ENCODE data around the gene PPP6R2. TPM values are rescaled to one million over a fixed set of nuclear protein-coding genes. Genes with fewer than 3 reads are reported as not detected.
A peak's percentile ranks its signal among the peaks of the same experiment; 100 is the strongest.

PPP6R2 gene
- total and polyA plus RNA-seq, 9 of the 15 experiments (the other 6 are each of a cell fraction or from before 2014, with no cell fraction given) = 0.32 to 39.8 (median 21.4) TPM

GRCh38 chr22:50338042-50338573 is 5.0 kb upstream of the PPP6R2 start:
- Histone ChIP-seq H4K20me1 (replicated peaks; ENCODE audit: control insufficient read depth, insufficient read depth, low read length) (no peaks in the 10 kb centered on the region; the same call in 1 of the 2 replicates), H2AFZ (ENCODE audit: low read depth, low read length) (no peak overlapping the region), H3K4me2 (ENCODE audit: insufficient read depth, low read length) (0 out of 2 replicates have a peak overlapping the region, but pooled peaks have one; percentile 0), H3K79me2 (ENCODE audit: control insufficient read depth, insufficient read depth, low read length) (peaks cover 47% of the 10 kb centered on the region), H3K27me3 (ENCODE audit: control insufficient read depth in 2 of 2, insufficient read depth in 2 of 2, low read length in 2 of 2) (no peaks in the 10 kb centered on the region), H3K9me3 (replicated peaks; ENCODE audit: control insufficient read depth, insufficient read depth, low read depth, low read length) (0 out of 2 replicates have a peak, but pooled peaks cover 2% of the 10 kb centered on the region), H3K36me3 (ENCODE audit: control insufficient read depth, insufficient read depth, low read length) (peaks cover 5% of the 10 kb centered on the region; the same call in 1 of the 3 replicates), H3K4me1 (replicated peaks in 1 of 2; ENCODE audit: control insufficient read depth in 2 of 2, insufficient read depth in 2 of 2, low read length in 2 of 2) (peaks cover 3 to 47% of the 10 kb centered on the region in 2 experiments; a peak in 4 of 5 replicates), H3K9ac (ENCODE audit: insufficient read depth in 1 of 2, low read depth in 2 of 2, low read length in 2 of 2) (no peak overlapping the region), H3K27ac (ENCODE audit: extremely low read depth, low read depth, low read length) (peak overlapping the region; percentile 17; the same call in 1 of the 3 replicates), H3K4me3 (no peak overlapping the region), H3K9me1 (ENCODE audit: control insufficient read depth, insufficient read depth, low read length) (peaks cover 4% of the 10 kb centered on the region)
- DNase-seq (ENCODE audit: extremely low read depth in 1 of 4, low spot score in 3 of 4) (no peak), FAIRE-seq (peak; percentile 44), ATAC-seq (no peak)
- 100% methylated on average over 3 of the region's 5 CpGs for WGBS (ENCODE audit: insufficient coverage, low coverage, missing lambda C conversion rate)
- no peak for TF ChIP-seq MTA1 (IDR thresholded peaks at IDR 0.05; ENCODE audit: borderline replicate concordance)
- no peak for TF ChIP-seq RFX7 (CRISPR knock-in tag; IDR thresholded peaks at IDR 0.05)
- TF ChIP-seq, protein P1, sequence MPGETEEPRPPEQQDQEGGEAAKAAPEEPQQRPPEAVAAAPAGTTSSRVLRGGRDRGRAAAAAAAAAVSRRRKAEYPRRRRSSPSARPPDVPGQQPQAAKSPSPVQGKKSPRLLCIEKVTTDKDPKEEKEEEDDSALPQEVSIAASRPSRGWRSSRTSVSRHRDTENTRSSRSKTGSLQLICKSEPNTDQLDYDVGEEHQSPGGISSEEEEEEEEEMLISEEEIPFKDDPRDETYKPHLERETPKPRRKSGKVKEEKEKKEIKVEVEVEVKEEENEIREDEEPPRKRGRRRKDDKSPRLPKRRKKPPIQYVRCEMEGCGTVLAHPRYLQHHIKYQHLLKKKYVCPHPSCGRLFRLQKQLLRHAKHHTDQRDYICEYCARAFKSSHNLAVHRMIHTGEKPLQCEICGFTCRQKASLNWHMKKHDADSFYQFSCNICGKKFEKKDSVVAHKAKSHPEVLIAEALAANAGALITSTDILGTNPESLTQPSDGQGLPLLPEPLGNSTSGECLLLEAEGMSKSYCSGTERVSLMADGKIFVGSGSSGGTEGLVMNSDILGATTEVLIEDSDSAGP (CRISPR knock-in tag; IDR thresholded peaks at IDR 0.05) = 0 out of 2 replicates have a peak, but pooled peaks have one; percentile 11
- 0 out of 2 replicates have a peak, but pooled peaks have one; percentile 27 for TF ChIP-seq NR2C2 (CRISPR knock-in tag; IDR thresholded peaks at IDR 0.05)
- no peak for TF ChIP-seq NR2C2 (tag; IDR thresholded peaks at IDR 0.05)
- TF ChIP-seq E2F4 (CRISPR knock-in tag; IDR thresholded peaks at IDR 0.05; ENCODE audit: low read depth) = peak; percentile 40; the same call in 1 of the 2 replicates
- intact Hi-C loops (cut with micrococcal nuclease) = no loop called here
- ChIA-PET CTCF (ENCODE audit: low intra/inter-chr PET ratio) (no interaction called here), POLR2A (no interaction called here)
- no TSS peak for BruUV-seq (replicated peaks)
- in situ Hi-C loops (cut with MboI) = no loop called here
